HEK293 (cell line): ENCODE data around the gene ADAMTSL2.

ENCODE experiments used
- CTCF ChIA-PET: fragments of 350-600 bp; formaldehyde crosslinking; extraction: SDS; loops from one replicate; lab custom pipeline; 2021; ENCODE audit warnings: antibody characterized with exemption; lab: Yijun Ruan, JAX
- POLR2A ChIA-PET: fragments of 300-600 bp; formaldehyde crosslinking; extraction: SDS; loops from one replicate; lab custom pipeline; 2020; ENCODE audit warnings: antibody characterized with exemption, inconsistent platforms; lab: Yijun Ruan, JAX
- H3K27ac ChIP-seq: fragments of 200-500 bp; sonication (Bioruptor generic); 2 replicates; pipeline ENCODE4 v1.5.1; 2014; ENCODE audit warnings: low read depth, low read length, control low read depth, inconsistent platforms; ENCODE audit errors: extremely low read depth
- H3K36me3 ChIP-seq, 2 experiments: fragments of 200-500 bp in 1 of 2; sonication (Bioruptor generic) in 1 of 2; 1 replicate in 1 of 2; 2 replicates in 1 of 2; pipeline ENCODE4 v1.5.1; 2014 to 2017; ENCODE audit warnings: inconsistent platforms in 2 of 2, low read length in 2 of 2; ENCODE audit not compliant: control insufficient read depth in 2 of 2, insufficient read depth in 1 of 2
- H3K4me1 ChIP-seq: fragments of 200-500 bp; sonication (Bioruptor generic); 2 replicates; pipeline ENCODE4 v1.5.1; 2014; ENCODE audit warnings: mild to moderate bottlenecking, low read length, inconsistent platforms; ENCODE audit not compliant: control insufficient read depth, insufficient read depth
- H3K4me3 ChIP-seq: 2 replicates; pipeline ENCODE4 v1.5.1; 2011; ENCODE audit warnings: low read depth, mild to moderate bottlenecking, control low read depth, low read length, moderate library complexity
- H3K9me3 ChIP-seq: fragments of 200-500 bp; sonication (Bioruptor generic); 2 replicates; pipeline ENCODE4 v1.5.1; 2014; ENCODE audit warnings: low read depth, low read length, inconsistent platforms; ENCODE audit not compliant: control insufficient read depth, insufficient read depth
- AEBP2 ChIP-seq: fragments of 450-650 bp; formaldehyde crosslinking; IDR thresholded peaks from 2 replicates; pipeline ENCODE4 v1.5.1; 2016; ENCODE audit warnings: missing biosample characterization, missing genetic modification characterization, borderline replicate concordance
- BCL11A ChIP-seq: fragments of 450-650 bp; formaldehyde crosslinking; IDR thresholded peaks from 2 replicates; pipeline ENCODE4 v1.5.1; 2016; ENCODE audit warnings: low read depth, missing biosample characterization, missing genetic modification characterization
- BCL6B ChIP-seq: fragments of 450-650 bp; formaldehyde crosslinking; IDR thresholded peaks from 2 replicates; pipeline ENCODE4 v1.5.1; 2017; ENCODE audit warnings: missing biosample characterization, missing genetic modification characterization
- ELK4 ChIP-seq: IDR thresholded peaks from 2 replicates; pipeline ENCODE4 v1.6.1; 2011; ENCODE audit warnings: mild to moderate bottlenecking, low read depth, low read length, borderline replicate concordance
- GLIS1 ChIP-seq: fragments of 450-650 bp; formaldehyde crosslinking; IDR thresholded peaks from 2 replicates; pipeline ENCODE4 v1.5.1; 2016; ENCODE audit warnings: missing biosample characterization, missing genetic modification characterization
- MZF1 ChIP-seq: fragments of 450-650 bp; formaldehyde crosslinking; IDR thresholded peaks from 2 replicates; pipeline ENCODE4 v1.5.1; 2017; ENCODE audit warnings: missing biosample characterization, missing genetic modification characterization, borderline replicate concordance
- OSR2 ChIP-seq: fragments of 450-650 bp; formaldehyde crosslinking; IDR thresholded peaks from 2 replicates; pipeline ENCODE4 v1.5.1; 2016; ENCODE audit warnings: missing biosample characterization, missing genetic modification characterization
- TSHZ1 ChIP-seq: fragments of 450-650 bp; formaldehyde crosslinking; IDR thresholded peaks from 2 replicates; pipeline ENCODE4 v1.5.1; 2016; ENCODE audit warnings: missing biosample characterization, missing genetic modification characterization, borderline replicate concordance
- YY2 ChIP-seq: fragments of 450-650 bp; formaldehyde crosslinking; IDR thresholded peaks from 2 replicates; pipeline ENCODE4 v1.5.1; 2016; ENCODE audit warnings: missing biosample characterization, missing genetic modification characterization
- ZBTB10 ChIP-seq: fragments of 450-650 bp; formaldehyde crosslinking; IDR thresholded peaks from 2 replicates; pipeline ENCODE4 v1.5.1; 2016; ENCODE audit warnings: missing biosample characterization, missing genetic modification characterization
- ZBTB48 ChIP-seq: fragments of 450-650 bp; formaldehyde crosslinking; IDR thresholded peaks from 2 replicates; pipeline ENCODE4 v1.5.1; 2016; ENCODE audit warnings: missing biosample characterization, missing genetic modification characterization
- ZNF157 ChIP-seq: fragments of 450-650 bp; formaldehyde crosslinking; IDR thresholded peaks from 2 replicates; pipeline ENCODE4 v1.5.1; 2016; ENCODE audit warnings: missing biosample characterization, missing genetic modification characterization
- ZNF184 ChIP-seq: fragments of 450-650 bp; IDR thresholded peaks from 2 replicates; pipeline ENCODE4 v1.5.1; 2018; ENCODE audit warnings: missing biosample characterization, mild to moderate bottlenecking, missing genetic modification characterization
- ZNF202 ChIP-seq: fragments of 450-650 bp; formaldehyde crosslinking; IDR thresholded peaks from 2 replicates; pipeline ENCODE4 v1.5.1; 2016; ENCODE audit warnings: missing biosample characterization, missing genetic modification characterization, borderline replicate concordance
- ZNF324 ChIP-seq: fragments of 450-650 bp; formaldehyde crosslinking; IDR thresholded peaks from 2 replicates; pipeline ENCODE4 v1.5.1; 2016; ENCODE audit warnings: missing biosample characterization, missing genetic modification characterization
- ZNF354C ChIP-seq: fragments of 450-650 bp; formaldehyde crosslinking; IDR thresholded peaks from 2 replicates; pipeline ENCODE4 v1.5.1; 2016; ENCODE audit warnings: missing biosample characterization, missing genetic modification characterization, low read depth, borderline replicate concordance
- ZNF544 ChIP-seq: fragments of 450-650 bp; formaldehyde crosslinking; IDR thresholded peaks from 2 replicates; pipeline ENCODE4 v1.5.0; 2017; ENCODE audit warnings: missing biosample characterization, missing genetic modification characterization
- ZNF600 ChIP-seq: fragments of 450-650 bp; formaldehyde crosslinking; IDR thresholded peaks from 2 replicates; pipeline ENCODE4 v1.5.1; 2016; ENCODE audit warnings: missing biosample characterization, missing genetic modification characterization
- ZNF623 ChIP-seq: fragments of 450-650 bp; formaldehyde crosslinking; IDR thresholded peaks from 2 replicates; pipeline ENCODE4 v1.5.1; 2016; ENCODE audit warnings: missing biosample characterization, missing genetic modification characterization
- ZNF701 ChIP-seq: fragments of 450-650 bp; formaldehyde crosslinking; IDR thresholded peaks from 2 replicates; pipeline ENCODE4 v1.5.1; 2016; ENCODE audit warnings: missing biosample characterization, missing genetic modification characterization
- ZNF704 ChIP-seq: fragments of 450-650 bp; formaldehyde crosslinking; IDR thresholded peaks from 2 replicates; pipeline ENCODE4 v1.5.1; 2016; ENCODE audit warnings: missing biosample characterization, missing genetic modification characterization
- ZNF707 ChIP-seq: fragments of 450-650 bp; formaldehyde crosslinking; IDR thresholded peaks from 2 replicates; pipeline ENCODE4 v1.5.1; 2016; ENCODE audit warnings: missing biosample characterization, missing genetic modification characterization
- ZSCAN5A ChIP-seq: fragments of 450-650 bp; formaldehyde crosslinking; IDR thresholded peaks from 2 replicates; pipeline ENCODE4 v1.5.1; 2016; ENCODE audit warnings: missing biosample characterization, missing genetic modification characterization

The ADAMTSL2 gene

GRCh38 chr9:133601746-133602145, 67.2 kb downstream of the ADAMTSL2 start:
- POLR2A ChIA-PET = no interaction called here
- no peak for TF ChIP-seq YY2 (tag by site-specific recombination)
- peak; percentile 33; the same call in 1 of the 2 replicates for TF ChIP-seq GLIS1 (tag by site-specific recombination)
- no peak for TF ChIP-seq ZNF704 (tag by site-specific recombination)
- TF ChIP-seq OSR2 (tag by site-specific recombination) = no peak
- no peak for TF ChIP-seq ZBTB10
- no peak for TF ChIP-seq ZNF157
- no peak for TF ChIP-seq ZBTB48 (tag by site-specific recombination)
- H3K4me3 ChIP-seq = no peak overlapping the region
- H3K9me3 ChIP-seq = no peaks in the 10 kb centered on the region
- no peaks in the 10 kb centered on the region for H3K36me3 ChIP-seq
- CTCF ChIA-PET = interaction anchor here (0.5 kb wide), 1 partner anchor 16 kb away, joined by 3 read pairs; no protein-coding TSS in a partner anchor
- H3K27ac ChIP-seq = no peak overlapping the region
- no peaks in the 10 kb centered on the region for H3K4me1 ChIP-seq

- H3K9me3 ChIP-seq = no peaks in the 10 kb centered on the region
- TF ChIP-seq ZNF354C (tag by site-specific recombination) (no peak), ZNF544 (no peak), BCL11A (tag by site-specific recombination) (no peak), ZNF600 (no peak), ZNF202 (tag by site-specific recombination) (no peak), ZSCAN5A (tag by site-specific recombination) (no peak), ZNF184 (no peak), BCL6B (tag by site-specific recombination) (no peak), TSHZ1 (tag by site-specific recombination) (no peak), ZNF701 (tag by site-specific recombination) (no peak), MZF1 (tag by site-specific recombination) (no peak), AEBP2 (tag by site-specific recombination) (no peak), ELK4 (no peak), ZNF707 (no peak), ZNF324 (tag by site-specific recombination) (no peak), ZNF623 (tag by site-specific recombination) (no peak)
- no peaks in the 10 kb centered on the region for H3K36me3 ChIP-seq
- H3K4me3 ChIP-seq = no peak overlapping the region
- no peak overlapping the region for H3K27ac ChIP-seq
- ChIA-PET POLR2A (no interaction called here), CTCF (interaction anchor here (0.5 to 3.2 kb wide), 3 partner anchors 13 to 124 kb away, joined by 3 to 15 read pairs (median 5); no protein-coding TSS in a partner anchor)
- H3K4me1 ChIP-seq = no peaks in the 10 kb centered on the region
Observed at GRCh38 chr9:133602277-133602676, 67.8 kb downstream of the ADAMTSL2 start.
